Upper lobe of left lung (tissue), 4 donors: ENCODE data around the gene TYMS.

Experiments used
- POLR2A ChIP-seq, 4 donors: fragments of 450-650 bp; IDR thresholded peaks; one replicate each; pipeline ENCODE4 v1.5.1; 2016 to 2017; ENCODE audit warnings: antibody characterized with exemption in 4 of 4, mild to moderate bottlenecking in 2 of 4
- TF ChIP-seq, protein P1 (sequence below), 6 experiments: fragments of 450-650 bp in 4 of 6; fragments of 200-600 bp in 2 of 6; sonication (generic) in 2 of 6; IDR thresholded peaks; one replicate each; pipeline ENCODE4 v1.5.1; 2016 to 2019; ENCODE audit warnings: antibody characterized with exemption in 6 of 6

DNA sequence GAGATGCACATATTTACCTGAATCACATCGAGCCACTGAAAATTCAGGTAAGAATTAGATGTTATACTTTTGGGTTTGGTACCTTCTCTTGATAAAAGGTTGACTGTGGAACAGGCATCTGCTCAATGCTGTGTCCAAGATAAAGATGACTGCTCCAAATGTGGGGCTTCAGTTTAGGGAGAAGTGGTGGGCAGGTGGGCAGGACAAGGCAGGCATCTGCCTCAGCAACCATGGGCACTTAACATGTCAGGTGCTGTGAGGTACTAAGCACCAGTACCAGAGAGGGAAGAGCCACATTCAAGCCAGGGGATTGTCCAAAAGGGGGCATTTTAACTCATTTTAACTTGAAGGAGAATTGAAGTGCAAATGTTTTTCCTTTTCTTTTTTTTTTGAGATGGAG lies 14.0 kb downstream of the TYMS start:
- TF ChIP-seq, protein P1, sequence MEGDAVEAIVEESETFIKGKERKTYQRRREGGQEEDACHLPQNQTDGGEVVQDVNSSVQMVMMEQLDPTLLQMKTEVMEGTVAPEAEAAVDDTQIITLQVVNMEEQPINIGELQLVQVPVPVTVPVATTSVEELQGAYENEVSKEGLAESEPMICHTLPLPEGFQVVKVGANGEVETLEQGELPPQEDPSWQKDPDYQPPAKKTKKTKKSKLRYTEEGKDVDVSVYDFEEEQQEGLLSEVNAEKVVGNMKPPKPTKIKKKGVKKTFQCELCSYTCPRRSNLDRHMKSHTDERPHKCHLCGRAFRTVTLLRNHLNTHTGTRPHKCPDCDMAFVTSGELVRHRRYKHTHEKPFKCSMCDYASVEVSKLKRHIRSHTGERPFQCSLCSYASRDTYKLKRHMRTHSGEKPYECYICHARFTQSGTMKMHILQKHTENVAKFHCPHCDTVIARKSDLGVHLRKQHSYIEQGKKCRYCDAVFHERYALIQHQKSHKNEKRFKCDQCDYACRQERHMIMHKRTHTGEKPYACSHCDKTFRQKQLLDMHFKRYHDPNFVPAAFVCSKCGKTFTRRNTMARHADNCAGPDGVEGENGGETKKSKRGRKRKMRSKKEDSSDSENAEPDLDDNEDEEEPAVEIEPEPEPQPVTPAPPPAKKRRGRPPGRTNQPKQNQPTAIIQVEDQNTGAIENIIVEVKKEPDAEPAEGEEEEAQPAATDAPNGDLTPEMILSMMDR (IDR thresholded peaks at IDR 0.05) = no peak
- TF ChIP-seq POLR2A (IDR thresholded peaks at IDR 0.05) = no peak
